GM12875 (cell line): ENCODE data around the gene NIPBL.
"Not testable (repeated sequence)": the region's sequence is repeated elsewhere in the genome, so short reads cannot be mapped to it uniquely, and the experiment has no call there.

ENCODE experiments used
- H3K4me3 ChIP-seq: one replicate; pipeline ENCODE4 v1.5.1; 2011; ENCODE audit warnings: low read depth, low read length, control low read depth
- CTCF ChIP-seq: IDR thresholded peaks from 2 replicates; pipeline ENCODE4 v1.5.1; 2011; ENCODE audit warnings: low read depth, mild to moderate bottlenecking, control low read depth, inconsistent platforms, low read length, moderate library complexity, borderline replicate concordance; ENCODE audit not compliant: insufficient read depth

The NIPBL gene

GRCh38 chr5:36844305-36844704 lies 32.3 kb upstream of the NIPBL start:
- TF ChIP-seq CTCF, result no peak

GRCh38 chr5:36848545-36848944 lies 28.0 kb upstream of the NIPBL start:
- not testable (repeated sequence) for H3K4me3 ChIP-seq

More at GRCh38 chr5:36844305-36844704, 32.3 kb upstream of the NIPBL start:
- H3K4me3 ChIP-seq, result no peak overlapping the region

- H3K4me3 ChIP-seq, result not testable (repeated sequence)
These were observed 23.7 kb upstream of the NIPBL start for GRCh38 chr5:36852903-36853302.

GRCh38 chr5:36854402-36855140 lies 22.0 kb upstream of the NIPBL start:
- no peak for TF ChIP-seq CTCF

GRCh38 chr5:36855141-36855495 lies 21.5 kb upstream of the NIPBL start:
- no peak for TF ChIP-seq CTCF

More at GRCh38 chr5:36854402-36855140, 22.0 kb upstream of the NIPBL start:
- no peak overlapping the region for H3K4me3 ChIP-seq

GRCh38 chr5:36861871-36862270 lies 14.7 kb upstream of the NIPBL start:
- no peak for TF ChIP-seq CTCF
- H3K4me3 ChIP-seq, result no peak overlapping the region

More at GRCh38 chr5:36855141-36855495, 21.5 kb upstream of the NIPBL start:
- H3K4me3 ChIP-seq, result no peak overlapping the region

GRCh38 chr5:36870399-36871040 lies 6.0 kb upstream of the NIPBL start:
- TF ChIP-seq CTCF, result peak; percentile 27; the same call in 1 of the 2 replicates
- H3K4me3 ChIP-seq, result no peak overlapping the region

GRCh38 chr5:36874465-36874864 lies 2.1 kb upstream of the NIPBL start:
- H3K4me3 ChIP-seq, result peak overlapping the region; percentile 97
- TF ChIP-seq CTCF, result no peak
